Heart right ventricle (tissue), 16 donors: Measurements from ENCODE around the gene PPP1R8. TPM values are rescaled to one million over a fixed set of nuclear protein-coding genes. Genes with fewer than 3 reads are reported as not detected.
"Not testable (repeated sequence)": the region's sequence is repeated elsewhere in the genome, so short reads cannot be mapped to it uniquely, and the experiment has no call there.

Source experiments
- ATAC-seq, 8 donors: fragments of 200-7000 bp; cut with Tn5 transposase; one replicate each; pipeline ENCODE4 v1.9.1; 2020; ENCODE audit warnings: mild to moderate bottlenecking in 8 of 8, moderate library complexity in 8 of 8, moderate number of reproducible peaks in 1 of 8
- DNase-seq, 2 donors: peaks; one replicate each; pipeline ENCODE4 v3.0.0-alpha.2; 2020
- H3K27ac ChIP-seq, 10 donors: fragments of 200-600 bp; sonication (generic) in 2 of 10; one replicate each; pipeline versions ENCODE4 v1.5.0 to v1.8.0; 2020 to 2022; ENCODE audit warnings: mild to moderate bottlenecking in 3 of 10
- H3K27me3 ChIP-seq, 7 donors: fragments of 200-600 bp; one replicate each; pipeline ENCODE4 v1.8.0; 2021 to 2022; ENCODE audit warnings: mild to moderate bottlenecking in 2 of 7
- H3K36me3 ChIP-seq, 9 donors: fragments of 200-600 bp; sonication (generic) in 1 of 9; one replicate each; pipeline versions ENCODE4 v1.5.0 to v1.8.0; 2020 to 2022; ENCODE audit warnings: mild to moderate bottlenecking in 2 of 9
- H3K4me1 ChIP-seq, 9 donors: fragments of 200-600 bp; sonication (generic) in 1 of 9; one replicate each; pipeline versions ENCODE4 v1.5.0 to v1.8.0; 2020 to 2022; ENCODE audit warnings: mild to moderate bottlenecking in 4 of 9
- H3K4me3 ChIP-seq, 10 donors: fragments of 200-600 bp; sonication (generic) in 2 of 10; one replicate each; pipeline versions ENCODE4 v1.5.0 to v1.8.0; 2020 to 2022; ENCODE audit warnings: mild to moderate bottlenecking in 7 of 10, moderate library complexity in 2 of 10
- H3K9me3 ChIP-seq, 11 donors: fragments of 200-600 bp in 10 of 11; sonication (generic) in 2 of 11; one replicate each; pipeline versions ENCODE4 v1.5.0 to v1.8.0; 2013 to 2022; ENCODE audit warnings: mild to moderate bottlenecking in 2 of 11, control low read depth in 1 of 11, moderate library complexity in 1 of 11
- WGBS, 2 donors: extraction: QIAGEN DNeasy Blood & Tissue Kit; methylation state at CpG; one replicate each; pipeline ENCODE4 v1.1.7; 2013; ENCODE audit warnings: inconsistent platforms in 1 of 2; 5-methylcytosine and 5-hydroxymethylcytosine counted together
- intact Hi-C, 10 donors: fragments of 100-400 bp; cut with DNase I; formaldehyde crosslinking; loops; one replicate each; pipeline versions ENCODE4 v1.11.1 to v1.14.2; 2022
- polyA plus RNA-seq, 2 donors: library from polyadenylated mRNA; stranded (reverse); fragments of 200-250 nt; gene quantifications; one replicate each; pipeline ENCODE4 v1.2.3, GENCODE V29; 2013
- total RNA-seq, 10 donors: library from RNA; stranded (reverse); fragmentation: NEBNext Ultra II Directional in 3 of 10; extraction: Animal tissue kit (Norgen Biotek cat#: 25700) in 3 of 10; gene quantifications; one replicate each; pipeline versions ENCODE4 v1.2.1 to v1.2.4, GENCODE V29; 2021 to 2023
- TF ChIP-seq, protein P1 (sequence below), 9 donors: fragments of 200-600 bp; sonication (generic) in 2 of 9; IDR thresholded peaks; one replicate each; pipeline versions ENCODE4 v1.5.0 to v1.8.0; 2021 to 2022; ENCODE audit warnings: antibody characterized with exemption in 9 of 9, mild to moderate bottlenecking in 5 of 9, moderate library complexity in 1 of 9
- donor health status: Arrhythmogenic right ventricular cardiomyopathy.
- donor health status: ischemic (EF 13 %, LVEDD 7.1; RV severe dilation, severe dysfunction).
- donor health status: healthy with polysubstance abuse.
- donor health status: DM: no; HTN: yes; CAD: no.
- donor health status: DM: no; HTN: no; CAD: no.
- donor health status: ischemic (EF 25% LVEDD 6.9; RV normal size, moderate dysfunction).
- donor health status: ischemic (EF 25% LVEDD 5.7; RV mildly dilated, moderate dysfunction).
- donor health status: healthy.
- donor health status: DM: yes; HTN: yes; CAD: no.
- donor health status: Ischemic cardiomyopathy.
- donor health status: ischemic (EF 35%, LVEDD 5.7; RV mildly dilated, moderate dysfunction).
- donor health status: nonischemic (EF 11% LVEDD 7.7; RV severe dilation, severe dysfunction).
- donor health status: DM: yes; HTN: yes; CAD: no.
- donor health status: PGD.
- donor health status: ischemic (EF 29% LVEDD 5.4; RV normal size, mild dysfunction).
- donor health status: nonischemic (EF 23%, LVEDD 6.1; RV moderate dilation, normal function).

Gene PPP1R8
- total and polyA plus RNA-seq, 12 donors = 13.9 to 33.4 (median 25.6) TPM

DNA sequence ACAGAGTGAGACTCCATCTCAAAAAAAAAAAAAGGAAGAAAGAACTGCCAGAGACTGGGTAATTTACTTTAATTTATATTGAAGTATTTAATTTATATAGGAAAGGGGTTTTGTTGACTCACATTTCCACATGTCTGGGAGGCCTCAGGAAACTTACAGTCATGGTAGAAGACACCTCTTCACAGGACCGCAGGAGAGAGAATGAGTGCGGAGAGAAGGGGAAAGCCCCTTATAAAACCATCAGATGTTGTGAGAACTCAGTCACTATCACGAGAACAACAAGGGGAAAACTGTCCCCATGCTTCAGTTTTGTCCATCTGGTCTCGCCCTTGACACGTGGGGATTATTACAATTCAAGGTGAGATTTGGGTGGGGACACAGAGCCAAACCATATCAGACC lies 25.8 kb upstream of the PPP1R8 start:
- no peaks in the 10 kb centered on the region for H3K27me3 ChIP-seq
- no peak overlapping the region for H3K4me3 ChIP-seq
- no peaks in the 10 kb centered on the region for H3K4me1 ChIP-seq
- no peaks in the 10 kb centered on the region for H3K9me3 ChIP-seq
- no peak for DNase-seq
- TF ChIP-seq, protein P1, sequence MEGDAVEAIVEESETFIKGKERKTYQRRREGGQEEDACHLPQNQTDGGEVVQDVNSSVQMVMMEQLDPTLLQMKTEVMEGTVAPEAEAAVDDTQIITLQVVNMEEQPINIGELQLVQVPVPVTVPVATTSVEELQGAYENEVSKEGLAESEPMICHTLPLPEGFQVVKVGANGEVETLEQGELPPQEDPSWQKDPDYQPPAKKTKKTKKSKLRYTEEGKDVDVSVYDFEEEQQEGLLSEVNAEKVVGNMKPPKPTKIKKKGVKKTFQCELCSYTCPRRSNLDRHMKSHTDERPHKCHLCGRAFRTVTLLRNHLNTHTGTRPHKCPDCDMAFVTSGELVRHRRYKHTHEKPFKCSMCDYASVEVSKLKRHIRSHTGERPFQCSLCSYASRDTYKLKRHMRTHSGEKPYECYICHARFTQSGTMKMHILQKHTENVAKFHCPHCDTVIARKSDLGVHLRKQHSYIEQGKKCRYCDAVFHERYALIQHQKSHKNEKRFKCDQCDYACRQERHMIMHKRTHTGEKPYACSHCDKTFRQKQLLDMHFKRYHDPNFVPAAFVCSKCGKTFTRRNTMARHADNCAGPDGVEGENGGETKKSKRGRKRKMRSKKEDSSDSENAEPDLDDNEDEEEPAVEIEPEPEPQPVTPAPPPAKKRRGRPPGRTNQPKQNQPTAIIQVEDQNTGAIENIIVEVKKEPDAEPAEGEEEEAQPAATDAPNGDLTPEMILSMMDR (IDR thresholded peaks at IDR 0.05) = no peak
- ATAC-seq = no peak
- intact Hi-C loops = no loop called here
- H3K27ac ChIP-seq = no peak overlapping the region
- peaks cover 0 to 98% (median 43%) of the 10 kb centered on the region in 9 donors for H3K36me3 ChIP-seq
- 90 to 91% methylated on average over 5 of the region's 5 CpGs for WGBS, 2 donors

DNA sequence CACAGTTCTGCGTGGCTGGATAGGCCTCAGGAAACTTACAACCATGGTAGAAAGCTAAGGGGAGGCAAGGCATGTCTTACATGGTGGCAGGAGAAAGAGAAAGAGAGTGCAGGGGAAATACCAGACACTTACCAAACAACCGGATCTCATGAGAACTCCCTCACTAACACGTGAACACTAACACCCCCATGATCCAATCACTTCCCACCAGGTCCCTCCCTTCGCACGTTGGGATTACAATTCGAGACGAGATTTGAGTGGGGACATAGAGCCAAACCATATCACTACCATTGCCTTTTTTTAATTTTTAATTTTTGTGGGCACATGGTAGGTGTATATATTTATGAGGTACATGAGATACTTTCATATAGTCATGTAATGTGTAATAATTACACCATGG lies 23.8 kb upstream of the PPP1R8 start:
- 93 to 94% methylated on average over 7 of the region's 7 CpGs for WGBS, 2 donors
- H3K9me3 ChIP-seq = no peaks in the 10 kb centered on the region
- H3K27ac ChIP-seq = no peak overlapping the region
- no peak for ATAC-seq
- intact Hi-C loops = no loop called here
- H3K4me3 ChIP-seq = no peak overlapping the region
- no peaks in the 10 kb centered on the region for H3K27me3 ChIP-seq
- no peak for DNase-seq
- H3K4me1 ChIP-seq = no peaks in the 10 kb centered on the region
- TF ChIP-seq, protein P1 (IDR thresholded peaks at IDR 0.05) = no peak
- H3K36me3 ChIP-seq = peaks cover 0 to 100% (median 27%) of the 10 kb centered on the region in 9 donors

DNA sequence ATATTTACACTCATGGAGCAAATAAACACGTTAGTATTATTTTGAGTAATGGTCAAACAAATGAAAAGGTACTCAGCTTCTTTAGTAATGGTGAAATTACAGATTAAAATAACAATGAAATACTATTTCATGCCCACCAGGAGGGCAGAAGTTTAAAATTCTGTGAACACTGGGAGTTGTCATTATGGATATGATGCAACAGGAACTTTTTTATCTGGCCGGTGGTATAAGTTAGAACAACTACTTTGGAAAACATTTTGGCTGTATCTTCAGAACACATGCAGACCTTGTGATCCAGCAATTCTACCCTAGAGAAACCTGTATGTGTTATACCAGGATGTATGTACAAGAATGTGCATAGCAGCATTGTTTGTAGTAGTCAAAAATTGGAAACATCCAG lies 23.2 kb upstream of the PPP1R8 start:
- Histone ChIP-seq H3K27ac (no peak overlapping the region), H3K27me3 (no peaks in the 10 kb centered on the region), H3K4me3 (no peak overlapping the region), H3K4me1 (no peaks in the 10 kb centered on the region), H3K36me3 (peaks cover 0 to 100% (median 30%) of the 10 kb centered on the region in 9 donors), H3K9me3 (no peaks in the 10 kb centered on the region)
- intact Hi-C loops = no loop called here
- ATAC-seq = no peak
- TF ChIP-seq, protein P1 (IDR thresholded peaks at IDR 0.05) = no peak
- no peak for DNase-seq
- 72 to 77% methylated on average over 2 of the region's 2 CpGs for WGBS, 2 donors

DNA sequence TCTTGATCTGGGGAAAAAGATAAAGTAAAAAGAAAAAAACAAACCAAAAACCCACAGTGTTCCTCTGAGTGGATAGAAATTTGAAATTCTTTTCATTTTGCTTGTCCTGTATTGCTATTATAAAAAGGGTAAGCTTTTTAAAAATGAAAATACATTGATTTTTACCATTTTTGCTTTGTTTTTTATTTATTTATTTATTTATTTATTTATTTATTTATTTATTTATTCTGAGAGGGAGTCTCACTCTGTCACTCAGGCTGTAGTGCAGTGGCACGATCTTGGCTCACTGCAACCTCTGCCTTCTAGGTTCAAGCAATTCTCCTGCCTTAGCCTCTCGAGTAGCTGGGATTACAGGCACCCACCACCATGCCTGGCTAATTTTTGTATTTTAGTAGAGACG lies 22.5 kb upstream of the PPP1R8 start:
- H3K27me3 ChIP-seq, DNase-seq, H3K4me3 ChIP-seq, H3K9me3 ChIP-seq, H3K4me1 ChIP-seq, intact Hi-C loops, ATAC-seq, H3K27ac ChIP-seq: not testable (repeated sequence)
- 95 to 97% methylated on average over 3 of the region's 3 CpGs for WGBS, 2 donors
- H3K36me3 ChIP-seq = peaks cover 0 to 100% (median 35%) of the 10 kb centered on the region in 9 donors

DNA sequence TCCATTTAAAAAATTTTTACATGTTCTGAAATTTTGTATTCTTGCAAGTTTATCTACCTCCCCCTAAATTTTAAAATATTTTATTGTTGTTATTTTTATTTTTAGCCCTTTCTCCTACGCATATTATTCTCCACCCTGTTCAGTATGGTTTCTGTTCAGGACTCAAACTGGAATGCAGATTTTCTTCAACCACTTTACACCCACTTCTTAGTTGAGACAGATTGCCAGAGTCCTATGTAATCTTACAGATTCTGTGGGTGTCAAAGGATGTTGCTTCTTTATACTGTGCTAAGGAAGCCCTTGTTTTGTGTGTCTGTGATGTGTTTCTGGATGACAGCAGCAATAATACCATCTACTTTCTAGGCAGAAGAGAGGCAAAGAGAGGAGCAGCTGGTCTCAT lies 20.7 kb upstream of the PPP1R8 start:
- H3K9me3 ChIP-seq = no peaks in the 10 kb centered on the region
- H3K27ac ChIP-seq = no peak overlapping the region
- ATAC-seq = no peak
- H3K4me3 ChIP-seq = no peak overlapping the region
- 88% methylated on average over 1 of the region's 1 CpG for WGBS, 2 donors
- no peaks in the 10 kb centered on the region for H3K27me3 ChIP-seq
- DNase-seq = no peak
- no peaks in the 10 kb centered on the region for H3K4me1 ChIP-seq
- peaks cover 0 to 100% (median 39%) of the 10 kb centered on the region in 9 donors for H3K36me3 ChIP-seq
- TF ChIP-seq, protein P1 (IDR thresholded peaks at IDR 0.05) = no peak
- intact Hi-C loops = no loop called here
